Eye (tissue), 1 donor: Measurements from ENCODE around the gene DAO.

Source experiments
- DNase-seq: peaks from one replicate; pipeline ENCODE4 v3.0.0-alpha.2; 2015

Gene DAO

GRCh38 chr12:108876550-108876949 lies 3.3 kb upstream of the DAO start:
- DNase-seq: no peak

- no peak for DNase-seq
These were observed 2.1 kb downstream of the DAO start for GRCh38 chr12:108881953-108882352.

GRCh38 chr12:108884116-108885012 lies 4.5 kb downstream of the DAO start:
- DNase-seq: peak; percentile 29

- no peak for DNase-seq
These were observed 7.2 kb downstream of the DAO start for GRCh38 chr12:108886873-108887629.

GRCh38 chr12:108888031-108888430 lies 8.1 kb downstream of the DAO start:
- no peak for DNase-seq

GRCh38 chr12:108890208-108890607 lies 10.3 kb downstream of the DAO start:
- DNase-seq: peak; percentile 25

GRCh38 chr12:108895220-108895802 lies 15.4 kb downstream of the DAO start:
- DNase-seq: no peak

GRCh38 chr12:108896336-108896735 lies 16.4 kb downstream of the DAO start:
- DNase-seq: no peak

GRCh38 chr12:108896817-108897216 lies 16.9 kb downstream of the DAO start:
- DNase-seq: no peak

- DNase-seq: no peak
These were observed 19.3 kb downstream of the DAO start for GRCh38 chr12:108899145-108899544.

- DNase-seq: no peak
These were observed 25.8 kb downstream of the DAO start for GRCh38 chr12:108905725-108906124.

GRCh38 chr12:108906971-108907370 lies 27.1 kb downstream of the DAO start:
- no peak for DNase-seq

GRCh38 chr12:108907839-108908351 lies 28.0 kb downstream of the DAO start:
- peak; percentile 5 for DNase-seq

- no peak for DNase-seq
These were observed 30.4 kb downstream of the DAO start for GRCh38 chr12:108910336-108910735.

GRCh38 chr12:108911915-108912314 lies 32.0 kb downstream of the DAO start:
- no peak for DNase-seq

GRCh38 chr12:108912361-108912760 lies 32.5 kb downstream of the DAO start:
- no peak for DNase-seq

GRCh38 chr12:108914121-108914531 lies 34.2 kb downstream of the DAO start:
- no peak for DNase-seq

- no peak for DNase-seq
These were observed 35.8 kb downstream of the DAO start for GRCh38 chr12:108915632-108916133.

- no peak for DNase-seq
These were observed 36.4 kb downstream of the DAO start for GRCh38 chr12:108916336-108916735.

GRCh38 chr12:108918206-108918605 lies 38.3 kb downstream of the DAO start:
- no peak for DNase-seq

- DNase-seq: no peak
These were observed 39.2 kb downstream of the DAO start for GRCh38 chr12:108918960-108919642.

- no peak for DNase-seq
These were observed 42.1 kb downstream of the DAO start for GRCh38 chr12:108921946-108922345.

- no peak for DNase-seq
These were observed 43.0 kb downstream of the DAO start for GRCh38 chr12:108922918-108923317.
